Limb (tissue), 2 donors: ENCODE measurements around the gene FOXO3.
"Not testable (repeated sequence)": the region's sequence is repeated elsewhere in the genome, so short reads cannot be mapped to it uniquely, and the experiment has no call there.

Experiments used
- DNase-seq, 2 donors: peaks; one replicate each; pipeline ENCODE4 v3.0.0-alpha.2; 2016; ENCODE audit errors: extremely low spot score in 2 of 2

Gene FOXO3

DNA sequence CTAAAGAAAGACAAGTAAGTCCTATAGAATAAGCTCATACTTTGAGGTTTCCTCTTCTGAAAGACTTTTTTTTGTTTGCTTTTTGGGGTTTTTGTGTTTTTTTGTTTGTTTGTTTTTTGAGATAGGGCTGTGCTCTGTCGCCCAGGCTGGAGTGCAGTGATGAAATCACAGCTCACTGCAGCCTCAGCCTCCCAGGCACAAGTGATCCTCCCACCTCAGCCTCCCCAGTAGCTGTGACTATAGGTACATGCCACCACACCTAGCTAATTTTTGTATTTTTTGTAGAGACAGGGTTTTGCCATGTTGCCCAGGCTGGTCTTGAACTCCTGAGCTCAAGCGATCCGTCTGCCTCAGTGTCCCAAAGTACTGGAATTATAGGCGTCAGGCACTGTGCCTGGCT is 98.1 kb downstream of the FOXO3 start:
- not testable (repeated sequence) for DNase-seq

GRCh38 chr6:108660251-108660650 is 99.5 kb downstream of the FOXO3 start:
- no peak for DNase-seq

DNA sequence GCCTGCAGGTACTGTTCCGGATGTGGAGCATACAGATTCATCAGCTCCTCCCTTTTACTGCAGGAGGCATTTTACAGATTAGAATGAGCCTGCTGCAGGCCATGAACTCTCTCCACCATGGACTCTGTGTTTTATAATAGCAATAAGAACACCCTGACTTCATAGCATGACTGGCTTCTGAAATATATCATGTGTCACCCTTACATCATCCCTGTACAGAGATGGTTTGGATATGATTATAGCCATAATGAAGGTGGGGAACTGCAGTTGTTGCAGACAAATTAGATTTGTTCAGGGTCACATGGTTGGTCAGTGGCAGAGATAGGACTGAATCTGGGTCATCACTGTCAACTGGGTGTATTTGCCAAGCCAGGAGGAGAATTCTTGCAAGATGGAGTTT is 100.7 kb downstream of the FOXO3 start:
- DNase-seq = no peak

DNA sequence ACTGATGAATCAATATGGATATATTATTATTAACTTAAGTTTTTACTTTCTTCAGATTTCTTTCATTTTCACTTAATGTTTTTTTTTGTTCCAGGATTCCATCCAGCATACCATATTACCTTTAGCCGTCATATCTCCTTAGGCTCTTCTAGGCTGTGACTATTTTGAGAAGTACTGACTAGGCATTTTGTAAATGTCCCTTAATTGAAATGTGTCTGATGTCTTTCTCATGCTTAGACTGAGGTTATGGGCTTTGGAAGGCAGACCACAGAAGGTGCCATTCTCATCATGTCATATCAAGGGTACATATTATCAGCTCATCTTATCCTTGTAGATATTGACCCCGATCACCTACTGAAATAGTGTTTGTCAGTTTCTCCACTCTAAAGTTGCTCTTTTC is 101.3 kb downstream of the FOXO3 start:
- no peak for DNase-seq

- no peak for DNase-seq
Measured at GRCh38 chr6:108662702-108663101, 102.0 kb downstream of the FOXO3 start.

GRCh38 chr6:108663494-108664064 is 102.9 kb downstream of the FOXO3 start:
- not testable (repeated sequence) for DNase-seq

DNA sequence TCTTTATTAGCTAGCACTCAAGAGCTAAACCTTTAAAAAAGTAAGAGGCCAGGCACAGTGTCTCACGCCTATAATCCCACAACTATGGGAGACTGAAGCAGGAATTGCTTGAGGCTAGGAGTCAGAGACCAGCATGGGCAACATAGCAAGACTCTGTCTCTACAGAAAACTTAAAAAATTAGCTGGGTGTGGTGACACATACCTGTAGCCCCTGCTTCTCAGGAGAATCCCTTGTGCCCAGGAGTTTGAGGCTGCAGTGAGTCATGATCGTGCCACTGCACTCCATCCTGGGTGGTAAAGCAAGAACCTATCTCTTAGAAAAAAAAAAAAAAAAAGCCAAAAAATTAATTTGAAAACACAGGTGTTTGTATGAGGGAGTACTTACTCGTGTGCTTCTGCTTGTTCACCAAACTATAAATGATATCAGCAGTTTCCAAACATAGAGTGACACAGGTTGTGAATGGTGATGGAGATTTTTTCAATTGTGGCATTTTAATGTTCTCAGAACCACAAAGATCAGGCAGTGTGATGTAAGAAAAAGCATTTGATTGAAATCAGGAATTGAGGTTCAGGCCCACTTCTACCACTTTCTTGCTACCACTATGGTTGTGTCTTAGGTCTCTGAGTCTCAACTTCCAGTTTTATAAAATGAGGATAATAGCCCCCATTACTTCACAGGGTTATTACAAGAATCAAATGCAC is 104.9 kb downstream of the FOXO3 start:
- DNase-seq = no peak

- no peak for DNase-seq
Measured at GRCh38 chr6:108666656-108667260, 106.0 kb downstream of the FOXO3 start.

GRCh38 chr6:108667993-108668392 is 107.3 kb downstream of the FOXO3 start:
- DNase-seq = peak in 1 of 2 donors; percentile 50

GRCh38 chr6:108669673-108670072 is 109.0 kb downstream of the FOXO3 start:
- DNase-seq = no peak

DNA sequence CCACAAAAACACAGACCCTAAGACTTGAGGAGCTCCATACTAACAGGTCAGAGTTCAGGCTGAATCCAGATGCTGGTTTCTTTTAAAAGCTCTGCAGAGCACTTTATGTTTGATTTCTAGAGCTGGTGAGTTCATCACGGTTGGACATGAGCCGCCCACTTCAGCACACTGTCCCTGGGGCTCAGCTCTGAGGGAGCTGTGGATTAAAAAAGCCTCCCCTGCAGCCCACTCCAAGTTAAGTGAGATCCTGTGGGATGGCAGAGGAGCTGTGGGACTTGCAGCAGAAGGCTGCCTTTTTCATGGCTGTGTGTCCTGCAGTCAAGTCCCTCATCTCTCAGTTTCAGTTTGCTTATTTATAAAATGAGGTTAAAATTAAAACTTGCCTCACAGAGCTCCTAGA is 110.5 kb downstream of the FOXO3 start:
- DNase-seq = no peak

DNA sequence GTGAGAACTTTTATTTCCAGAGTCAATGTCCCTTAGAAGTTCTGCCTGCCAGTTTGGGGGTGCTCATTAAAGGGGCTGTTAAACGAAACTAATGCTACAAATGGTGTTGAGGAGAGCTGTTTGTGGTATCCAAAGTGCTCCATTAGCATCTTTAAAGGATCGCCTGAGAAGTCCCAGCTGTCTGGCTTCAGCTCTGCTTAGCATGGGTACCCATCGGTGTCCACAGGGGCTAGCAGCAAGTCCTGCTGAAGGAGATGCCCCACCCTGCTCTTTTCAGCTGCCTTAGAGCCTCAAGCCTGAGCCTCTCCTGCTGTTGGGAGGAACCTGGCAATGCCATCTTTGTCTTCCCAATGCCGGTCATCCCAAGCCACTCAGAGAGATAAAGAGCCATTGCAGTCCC is 111.1 kb downstream of the FOXO3 start:
- no peak for DNase-seq

DNA sequence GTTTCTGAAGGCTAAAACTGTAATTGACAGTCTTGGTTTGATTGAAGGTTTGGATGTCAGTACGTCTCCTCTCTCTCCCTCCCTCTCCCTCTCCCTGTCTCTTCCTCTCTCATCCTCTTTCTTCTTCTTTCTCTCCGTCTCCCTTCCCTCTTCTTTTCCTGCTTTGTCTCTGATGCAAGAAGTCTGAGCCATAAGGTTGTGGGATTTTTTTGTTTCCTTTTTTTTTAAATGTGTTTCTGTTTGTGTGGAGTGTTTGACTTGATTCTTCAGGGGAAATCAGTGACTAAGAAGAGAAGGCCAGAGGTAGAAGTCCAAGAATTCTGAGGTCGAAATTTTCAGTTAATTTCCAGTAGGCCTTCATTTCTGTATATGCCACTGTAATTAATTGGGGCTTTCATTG is 111.9 kb downstream of the FOXO3 start:
- no peak for DNase-seq

DNA sequence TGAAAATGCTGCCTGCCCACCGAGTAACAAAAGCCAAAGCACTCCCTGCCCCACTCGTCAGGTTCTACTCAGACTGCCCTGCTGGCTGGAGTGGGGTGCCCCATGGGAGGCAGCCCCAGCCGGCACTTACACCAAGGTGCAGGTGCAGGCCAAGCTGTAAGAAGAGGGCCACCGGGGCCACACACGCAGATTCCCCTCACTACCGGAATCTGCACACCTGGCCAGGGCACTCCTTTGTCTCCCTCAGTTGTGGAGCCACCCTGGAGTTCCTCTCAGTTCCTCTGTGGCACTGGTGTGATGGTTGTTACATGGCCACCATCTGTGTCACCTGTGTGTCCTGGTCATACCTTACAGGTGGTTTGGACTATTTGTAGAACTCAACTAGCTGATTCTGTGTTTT is 112.4 kb downstream of the FOXO3 start:
- DNase-seq = no peak

DNA sequence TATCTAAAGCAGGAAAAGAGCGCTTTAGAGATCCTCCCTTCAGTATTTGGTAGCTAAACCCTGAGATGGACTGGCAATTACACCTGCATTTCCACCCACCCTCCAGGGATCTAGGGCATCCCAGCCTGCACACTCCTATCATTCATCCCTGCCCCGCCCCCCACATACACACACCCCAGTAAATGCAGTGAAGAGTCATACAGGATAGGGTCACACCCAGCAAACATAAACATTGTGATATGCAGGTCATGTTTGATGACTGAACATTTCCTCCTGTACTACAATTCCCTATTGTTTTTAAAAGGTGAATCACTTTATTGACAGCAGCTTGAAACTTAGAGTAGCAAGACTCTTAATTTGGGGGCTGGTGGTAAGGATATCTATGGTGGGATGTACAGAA is 112.9 kb downstream of the FOXO3 start:
- DNase-seq = no peak

DNA sequence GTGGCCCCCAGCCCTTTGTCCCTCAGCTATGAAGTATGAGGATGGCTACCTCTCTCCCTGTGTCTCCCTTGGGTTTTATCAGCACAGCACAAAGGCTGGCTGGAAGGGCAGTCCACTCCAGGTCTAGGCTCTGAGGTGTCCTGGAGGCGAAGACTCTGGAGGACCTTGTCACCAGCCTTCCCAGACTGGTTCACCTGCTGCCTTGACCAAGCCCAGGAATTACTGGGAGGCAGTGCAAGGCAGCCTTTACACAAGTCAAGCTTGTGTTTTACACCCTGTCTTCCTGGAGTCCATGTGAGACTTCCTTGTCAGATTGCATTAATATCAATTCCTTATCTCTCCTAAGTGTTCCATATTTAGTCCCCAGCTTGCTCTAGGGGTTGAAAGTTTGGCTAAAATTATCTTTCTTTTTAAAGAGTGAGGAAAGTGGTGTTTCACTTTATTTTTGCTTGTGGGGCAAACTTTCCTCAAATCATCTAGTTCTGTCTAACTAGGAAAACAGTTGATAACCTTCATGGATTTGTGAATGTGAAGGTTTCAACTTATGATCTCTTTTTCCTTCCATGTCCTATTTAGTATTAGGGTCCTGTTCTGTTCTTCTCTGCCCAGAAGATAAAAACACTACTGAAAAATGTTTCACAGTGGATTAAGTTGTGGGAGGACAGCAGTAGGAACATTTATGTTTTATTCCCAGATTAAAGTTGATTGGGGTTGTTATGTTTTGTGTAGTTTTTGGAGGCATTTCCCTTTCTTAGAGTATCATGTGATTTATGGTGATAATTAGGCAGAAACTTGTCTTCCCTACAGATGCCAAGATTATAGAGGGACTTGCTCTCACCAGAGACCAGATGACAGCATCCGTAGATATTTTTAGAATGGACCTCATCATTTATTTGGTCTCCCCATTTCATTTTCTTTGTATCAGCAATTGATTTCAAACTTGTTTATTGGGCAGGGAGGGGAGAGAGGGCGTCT is 114.8 kb downstream of the FOXO3 start:
- DNase-seq = no peak

DNA sequence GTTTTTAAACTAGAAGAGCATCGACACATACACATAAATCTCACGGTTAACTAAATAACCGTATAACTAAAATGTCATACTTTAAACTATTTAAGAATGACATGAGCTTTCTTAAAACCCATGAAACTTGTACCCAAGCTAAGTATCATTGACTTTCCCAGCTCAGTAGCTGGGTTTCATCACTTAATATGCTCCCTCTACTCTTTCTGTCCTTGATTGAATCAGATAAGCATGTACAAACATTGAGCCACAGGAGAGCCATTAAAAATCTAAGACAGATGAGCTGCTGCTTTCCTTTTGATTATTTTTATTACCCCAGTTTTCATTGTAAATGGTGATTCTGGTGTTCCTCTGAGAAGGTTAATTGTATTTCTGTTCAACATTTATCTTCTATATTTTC is 115.8 kb downstream of the FOXO3 start:
- DNase-seq = no peak

- DNase-seq = no peak
Measured at GRCh38 chr6:108677357-108677756, 116.6 kb downstream of the FOXO3 start.

- no peak for DNase-seq
Measured at GRCh38 chr6:108677894-108678293, 117.2 kb downstream of the FOXO3 start.

GRCh38 chr6:108680314-108680713 is 119.6 kb downstream of the FOXO3 start:
- not testable (repeated sequence) for DNase-seq

- not testable (repeated sequence) for DNase-seq
Measured at GRCh38 chr6:108681721-108682120, 121.0 kb downstream of the FOXO3 start.
